Limb (tissue), 2 donors: ENCODE results near the gene SORL1-AS1.
"Not testable (repeated sequence)": the region's sequence is repeated elsewhere in the genome, so short reads cannot be mapped to it uniquely, and the experiment has no call there.

Experiments
- DNase-seq, 2 donors: peaks; one replicate each; pipeline ENCODE4 v3.0.0-alpha.2; 2016; ENCODE audit errors: extremely low spot score in 2 of 2

The SORL1-AS1 gene

DNA sequence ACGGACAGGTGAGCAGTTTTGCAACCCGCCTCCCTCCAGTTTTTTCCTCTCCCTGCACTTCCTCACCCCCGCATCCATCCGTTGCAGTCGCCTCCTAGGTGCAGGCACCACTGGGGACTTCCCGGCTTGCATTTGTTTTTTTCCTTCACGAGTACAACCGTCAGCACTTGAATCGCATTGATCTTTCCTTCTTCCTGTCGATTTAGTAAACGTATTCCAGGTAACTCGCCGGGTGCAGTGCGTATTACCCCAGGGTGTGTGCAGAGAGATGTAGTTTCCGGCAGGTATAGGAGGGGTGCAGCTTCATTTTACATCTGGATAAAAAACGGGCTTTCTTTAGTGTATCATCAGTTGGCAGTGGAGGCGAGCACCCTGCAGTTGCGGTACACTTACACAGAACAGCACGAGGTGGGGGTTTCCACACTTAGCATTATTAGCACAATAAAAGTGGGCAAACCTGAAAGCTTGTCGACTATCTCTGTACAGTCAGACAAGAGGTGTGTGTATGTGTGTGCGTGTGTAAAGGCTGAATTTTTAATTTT is at the start of gene SORL1-AS1:
SORL1-AS1 (minus strand) TSS at position 359 of the 542 bp plus-strand sequence.
- no peak for DNase-seq

DNA sequence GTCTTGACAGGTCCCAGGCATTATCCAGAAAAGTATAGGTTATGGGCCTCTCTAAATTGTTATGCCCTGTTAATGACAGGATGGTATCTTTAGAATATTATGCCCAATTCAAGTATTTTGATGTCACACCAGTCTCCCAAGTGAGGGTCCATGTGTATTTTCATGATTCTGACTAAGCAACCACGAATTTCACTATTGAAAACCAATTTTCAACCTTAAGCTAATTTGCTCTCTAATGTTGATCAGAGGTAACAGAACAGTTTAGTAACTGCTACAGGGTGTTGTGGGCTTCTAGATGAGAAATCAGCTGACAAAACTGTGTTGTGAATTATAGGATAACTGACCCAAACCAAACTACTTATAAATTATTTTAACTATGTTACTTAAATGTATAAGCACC is 48.0 kb upstream of the SORL1-AS1 start:
- DNase-seq: no peak

DNA sequence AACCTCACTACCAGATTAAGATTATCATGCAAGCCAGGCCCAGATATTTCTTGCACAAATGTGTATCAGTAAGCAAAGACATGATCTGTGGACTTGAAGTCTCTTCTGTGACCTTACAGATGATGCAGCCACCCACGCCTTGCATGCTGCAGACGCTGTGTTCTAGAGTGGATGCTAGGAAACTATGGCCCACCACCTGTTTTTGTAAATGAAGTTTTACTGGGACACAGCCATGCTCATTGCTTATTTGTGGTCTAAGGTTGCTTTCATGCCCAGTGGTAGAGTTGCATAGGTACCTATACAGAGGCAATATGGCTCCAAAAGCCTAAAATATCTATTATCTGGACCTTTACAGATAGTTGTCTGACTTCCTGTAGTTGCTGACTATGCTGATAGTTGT is 47.5 kb upstream of the SORL1-AS1 start:
- no peak for DNase-seq

DNA sequence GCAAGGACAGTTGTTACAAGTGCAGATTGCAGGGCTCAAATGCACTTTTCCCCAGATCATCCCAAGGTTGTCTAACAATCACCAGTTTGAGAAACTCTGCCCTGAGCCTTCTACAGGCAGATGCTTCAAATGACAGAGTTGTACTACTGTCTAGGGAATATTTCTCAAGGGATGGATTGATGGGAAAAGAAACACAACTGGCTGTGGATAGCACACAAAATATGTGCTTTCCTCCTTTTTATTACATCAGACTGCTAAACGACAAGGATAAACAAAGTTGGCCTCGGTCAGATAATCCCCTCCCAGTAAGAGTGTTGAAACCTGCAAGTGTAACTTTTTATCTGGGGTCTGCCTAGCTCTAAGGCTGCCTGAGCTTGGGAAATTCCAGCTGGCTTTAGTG is 46.6 kb upstream of the SORL1-AS1 start:
- no peak for DNase-seq

DNA sequence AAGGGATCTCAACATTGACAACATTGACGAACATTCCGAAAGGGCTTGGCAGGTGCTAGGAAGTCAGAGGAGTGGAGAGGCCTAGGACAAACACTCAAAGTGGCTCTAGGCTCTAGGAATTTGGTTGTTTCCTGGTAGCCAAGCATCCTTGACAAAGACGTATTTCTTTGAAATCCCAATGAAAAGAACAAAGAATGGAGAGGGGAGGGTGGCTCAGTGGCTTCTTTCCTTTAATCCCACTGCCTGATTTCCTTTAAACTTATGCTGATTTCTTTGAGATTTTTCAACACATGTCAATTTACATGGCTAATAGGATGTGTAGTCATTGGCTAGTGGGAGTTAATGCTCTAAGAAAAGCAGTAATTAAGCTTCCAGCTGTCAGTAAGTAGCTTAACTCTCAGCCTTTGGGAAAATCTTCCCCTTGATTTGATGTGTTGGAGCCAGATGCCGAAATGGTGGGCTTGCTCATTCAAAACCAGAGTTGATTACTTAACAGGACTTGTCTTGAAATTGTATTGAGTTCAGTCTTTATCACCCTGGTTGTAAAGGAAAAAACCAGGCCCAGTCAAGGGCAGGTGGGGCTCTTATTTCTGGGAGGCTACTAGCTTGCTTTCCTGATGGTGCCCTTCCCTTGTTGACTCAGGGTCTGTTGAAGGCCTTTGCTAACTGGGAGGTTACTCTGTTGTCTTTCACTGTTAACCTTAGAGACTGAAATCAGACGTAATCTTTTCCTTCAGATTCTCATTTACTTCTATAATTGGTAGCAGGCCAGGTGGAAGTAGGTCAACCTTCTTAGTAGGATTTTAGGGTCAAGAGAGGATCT is 44.6 kb upstream of the SORL1-AS1 start:
- no peak for DNase-seq

DNA sequence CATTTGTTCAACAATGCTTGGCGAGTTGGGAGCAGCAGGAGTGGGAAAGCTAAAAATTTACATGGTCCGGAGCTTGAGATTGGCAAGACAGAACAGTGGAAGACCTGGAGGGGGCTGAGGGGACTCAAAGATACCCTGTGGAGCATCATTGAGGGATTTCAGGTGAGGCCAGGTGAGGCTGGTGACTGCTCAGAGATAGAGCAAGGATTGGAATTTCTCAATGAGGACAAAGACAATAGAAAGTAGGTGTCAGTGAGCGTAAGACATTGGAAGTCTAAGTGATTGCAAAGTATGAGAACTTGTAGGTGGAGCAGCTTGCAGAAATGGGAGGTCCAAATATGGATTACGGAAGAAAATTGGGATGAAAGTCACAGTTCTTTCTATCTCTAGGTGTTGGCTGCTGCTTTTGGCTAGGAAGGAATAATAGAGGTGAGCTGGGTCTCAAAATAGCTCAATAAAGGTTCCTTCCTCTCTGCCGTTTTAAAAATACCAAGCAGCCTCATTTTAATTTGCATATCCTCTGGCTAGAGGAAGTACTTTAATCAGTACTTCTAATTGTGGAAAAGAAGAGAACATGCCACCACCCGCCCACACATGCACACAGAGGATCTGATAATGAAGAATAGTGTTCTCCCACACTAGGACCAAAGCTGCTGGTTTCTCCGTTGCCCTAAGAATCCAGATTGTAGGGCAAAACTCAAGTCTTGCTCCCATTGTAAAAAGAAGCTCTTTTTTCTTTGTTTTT is 41.8 kb upstream of the SORL1-AS1 start:
- DNase-seq: no peak

DNA sequence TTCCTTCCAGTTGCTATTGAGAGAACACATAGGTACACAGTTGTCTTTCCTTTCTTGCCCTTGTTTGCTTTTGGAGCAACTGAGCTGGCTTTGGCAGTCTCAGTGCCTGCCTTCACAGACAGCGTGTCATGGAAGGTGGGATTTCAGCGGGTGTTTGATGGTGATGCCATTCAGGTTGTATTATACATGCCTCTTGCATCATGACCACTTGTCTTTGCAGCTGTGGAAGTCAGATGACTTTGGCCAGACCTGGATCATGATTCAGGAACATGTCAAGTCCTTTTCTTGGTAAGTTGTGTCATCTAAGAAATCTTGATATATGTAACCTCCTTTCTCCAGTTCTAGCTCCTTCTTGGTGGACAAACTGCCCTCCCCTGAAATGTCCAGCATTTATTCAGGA is 37.1 kb upstream of the SORL1-AS1 start:
- DNase-seq: no peak

DNA sequence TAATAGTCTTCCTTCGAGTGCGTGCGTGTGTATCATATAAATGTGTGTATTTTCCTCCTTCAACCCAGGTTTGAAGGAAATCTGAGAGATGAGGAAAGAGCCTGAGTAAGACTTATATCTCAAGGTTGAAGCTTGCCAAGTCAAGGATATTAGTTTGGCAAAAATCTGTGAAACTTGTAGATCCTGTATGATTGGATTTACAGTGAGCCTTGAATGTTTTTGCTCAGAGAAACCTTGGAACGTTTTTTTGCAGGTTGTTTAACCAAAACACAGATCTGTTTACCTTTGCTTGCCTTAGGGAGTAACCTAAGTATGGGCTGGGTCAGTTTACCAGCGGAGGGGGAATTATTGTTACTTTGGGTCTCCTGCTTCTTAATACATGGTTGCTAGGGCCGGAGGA is 35.9 kb upstream of the SORL1-AS1 start:
- DNase-seq: no peak

DNA sequence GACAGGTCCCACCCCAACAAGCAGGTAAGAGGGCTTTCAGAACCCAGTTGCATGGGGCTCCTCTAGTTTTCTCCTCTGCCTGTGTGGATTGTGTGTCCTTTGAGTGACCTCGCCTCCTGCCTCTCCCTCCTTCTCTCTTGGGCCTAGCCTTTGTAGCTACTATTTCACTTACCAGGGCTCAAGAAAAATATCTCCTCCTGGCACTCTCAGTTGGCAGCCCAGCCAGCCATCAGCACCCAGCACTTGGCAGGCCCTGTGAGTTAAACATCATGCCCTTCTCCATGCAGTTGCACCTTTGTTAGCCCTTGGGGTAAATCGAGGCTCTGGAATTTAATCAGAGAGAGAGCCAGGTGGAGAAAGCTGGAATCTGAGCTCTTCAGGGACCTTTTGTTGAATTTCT is 35.4 kb upstream of the SORL1-AS1 start:
- no peak for DNase-seq

DNA sequence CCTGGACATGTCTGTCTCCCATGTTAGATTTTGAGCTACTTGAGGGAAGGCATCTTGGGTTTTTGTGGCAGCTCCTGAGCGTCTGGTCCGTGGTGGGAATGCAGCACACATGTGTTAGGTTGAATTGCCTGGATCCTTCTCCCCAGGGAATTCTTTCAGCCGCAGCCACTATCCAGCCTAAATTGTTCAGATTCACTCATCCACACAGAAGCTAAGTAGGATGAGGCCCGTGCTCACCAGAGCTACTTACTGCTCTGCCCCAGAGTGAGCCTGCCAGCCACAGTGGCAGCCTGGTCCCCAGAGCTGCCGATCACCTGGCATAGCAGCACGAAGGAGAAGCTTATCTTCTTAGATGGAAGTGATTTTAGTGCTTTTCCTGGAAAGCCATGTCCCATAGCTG is 34.4 kb upstream of the SORL1-AS1 start:
- no peak for DNase-seq

DNA sequence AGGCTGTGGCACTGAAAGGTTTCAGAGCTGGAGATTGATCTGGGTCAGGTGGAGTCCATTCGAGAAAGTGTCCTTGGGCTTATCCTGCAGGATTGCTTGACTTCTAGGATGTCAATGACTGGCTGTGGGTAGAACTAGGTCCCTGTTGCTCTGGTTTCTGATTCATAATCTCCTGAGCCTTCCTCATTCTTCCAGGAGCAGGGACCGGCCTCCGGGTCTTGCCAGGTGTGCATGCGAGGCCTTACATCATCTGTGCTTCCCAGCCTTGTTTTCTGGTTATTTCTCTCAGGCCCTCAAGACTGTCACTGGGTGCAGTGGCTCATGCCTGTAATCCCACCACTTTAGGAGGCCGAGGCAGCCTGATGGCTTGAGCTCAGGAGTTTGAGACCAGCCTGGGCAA is 33.3 kb upstream of the SORL1-AS1 start:
- DNase-seq: no peak

DNA sequence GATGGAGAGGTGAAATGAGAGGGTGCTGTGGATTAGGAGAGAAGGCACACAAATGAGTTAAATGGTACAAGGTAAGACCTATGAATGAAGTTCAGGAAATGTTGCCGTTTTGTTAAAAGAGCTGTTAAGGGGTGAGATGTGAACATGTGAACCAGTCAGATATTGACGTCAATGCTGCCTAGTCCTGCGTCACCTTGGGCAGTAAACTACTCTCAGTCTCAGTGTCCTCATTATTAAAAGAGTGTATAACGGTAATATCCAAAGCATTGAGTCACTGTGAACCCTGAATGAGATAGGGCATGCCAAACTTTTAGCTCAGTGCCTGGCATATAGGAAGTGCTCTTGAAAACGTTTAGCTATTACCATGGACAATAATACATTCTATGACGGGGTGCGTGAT is 32.4 kb upstream of the SORL1-AS1 start:
- DNase-seq: no peak

DNA sequence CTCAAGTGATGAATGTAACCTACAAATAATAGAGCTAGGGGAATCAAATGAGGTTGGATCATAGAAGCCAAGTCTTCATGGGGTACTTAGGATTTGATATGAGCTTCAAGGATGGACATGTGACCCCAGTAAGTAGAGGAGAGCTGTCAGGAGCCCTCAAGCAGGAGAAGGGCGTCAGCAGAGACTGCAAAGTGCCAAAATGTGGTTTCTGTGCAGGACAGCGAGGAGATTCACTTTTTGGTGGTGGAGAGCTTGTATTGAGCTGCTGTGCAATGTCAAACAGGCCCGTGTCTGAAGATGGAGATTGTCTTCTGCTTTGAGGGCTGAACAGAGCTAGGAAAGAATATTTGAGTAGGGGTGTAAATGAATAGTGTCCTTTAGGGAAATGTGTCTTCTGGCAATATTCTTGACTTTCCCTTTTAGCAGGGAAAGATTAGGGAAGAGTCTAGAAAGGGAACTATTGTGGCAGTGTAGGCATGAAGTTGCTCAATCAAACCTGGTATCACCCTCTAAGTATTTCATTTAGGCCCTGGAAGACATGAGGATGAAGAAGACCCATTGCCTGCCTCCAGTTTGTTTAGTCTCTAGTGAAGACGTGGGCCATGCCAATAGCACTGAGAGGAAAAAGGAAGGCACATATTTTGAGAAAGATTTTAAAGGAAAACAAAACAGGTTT is 31.2 kb upstream of the SORL1-AS1 start:
- DNase-seq: no peak

DNA sequence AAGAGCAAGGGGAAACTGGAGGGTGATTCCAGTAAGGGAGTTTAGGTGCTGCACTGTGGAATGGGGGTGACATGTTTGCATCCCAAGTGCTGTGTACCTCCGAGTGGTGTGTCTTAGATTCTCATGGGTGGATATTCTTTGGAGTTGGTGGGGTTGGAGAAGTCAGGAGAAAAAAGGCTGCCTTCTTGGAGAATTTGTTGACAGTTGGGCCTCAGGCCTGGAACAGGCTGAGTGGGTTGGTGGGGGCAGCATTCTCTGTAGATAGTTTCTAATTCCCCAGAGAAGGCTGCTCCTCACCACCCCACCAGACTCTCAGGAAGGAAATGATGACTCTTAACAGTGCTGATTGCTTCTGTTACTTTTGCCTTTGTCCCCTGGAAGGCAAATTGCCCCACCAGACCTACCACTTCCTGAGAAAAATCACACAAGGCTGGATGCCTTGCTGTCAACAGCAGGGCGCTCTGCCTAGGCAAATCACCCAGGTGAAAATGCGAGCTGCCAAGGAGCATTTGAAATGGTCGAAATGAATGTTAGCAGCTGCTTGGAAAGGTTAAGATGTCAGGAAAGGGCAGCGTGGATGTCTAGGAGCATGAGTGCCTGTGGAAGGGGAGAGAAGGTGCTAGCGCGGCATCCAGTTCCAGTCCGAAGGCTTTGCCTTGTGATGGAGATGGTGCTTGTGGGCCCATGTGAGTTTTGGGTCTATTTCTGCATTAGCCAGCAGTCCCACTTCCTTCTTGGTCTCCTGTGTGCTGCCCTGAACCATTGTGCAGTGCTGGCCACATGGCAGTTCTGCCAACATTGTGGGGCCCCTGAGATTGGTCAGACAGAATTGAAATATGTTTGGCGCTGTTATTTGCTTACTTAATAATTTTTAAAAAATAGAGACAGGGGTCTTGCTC is 29.7 kb upstream of the SORL1-AS1 start:
- no peak for DNase-seq

DNA sequence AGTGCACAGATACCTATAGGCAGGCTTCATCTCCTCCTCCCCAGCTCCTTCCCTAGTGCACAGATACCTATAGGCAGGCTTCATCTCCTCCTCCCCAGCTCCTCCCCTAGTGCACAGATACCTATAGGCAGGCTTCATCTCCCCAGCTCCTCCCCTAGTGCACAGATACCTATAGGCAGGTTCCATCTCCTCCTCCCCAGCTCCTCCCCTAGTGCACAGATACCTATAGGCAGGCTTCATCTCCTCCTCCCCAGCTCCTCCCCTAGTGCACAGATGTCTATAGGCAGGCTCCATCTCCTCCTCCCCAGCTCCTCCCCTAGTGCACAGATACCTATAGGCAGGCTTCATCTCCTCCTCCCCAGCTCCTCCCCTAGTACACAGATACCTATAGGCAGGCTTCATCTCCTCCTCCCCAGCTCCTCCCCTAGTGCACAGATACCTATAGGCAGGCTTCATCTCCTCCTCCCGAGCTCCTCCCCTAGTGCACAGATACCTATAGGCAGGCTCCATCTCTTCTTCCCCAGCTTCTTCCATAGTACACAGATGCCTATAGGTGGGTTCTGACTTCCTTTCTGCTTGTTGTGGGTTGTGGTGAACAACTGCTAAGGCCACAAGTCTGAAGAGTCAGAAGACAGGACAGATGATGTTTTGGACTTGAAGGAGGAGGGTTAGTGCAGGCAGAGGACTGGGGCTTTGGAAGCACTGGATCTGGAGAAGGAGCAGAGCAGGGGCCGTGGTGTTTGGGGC is 28.9 kb upstream of the SORL1-AS1 start:
- DNase-seq: not testable (repeated sequence)

DNA sequence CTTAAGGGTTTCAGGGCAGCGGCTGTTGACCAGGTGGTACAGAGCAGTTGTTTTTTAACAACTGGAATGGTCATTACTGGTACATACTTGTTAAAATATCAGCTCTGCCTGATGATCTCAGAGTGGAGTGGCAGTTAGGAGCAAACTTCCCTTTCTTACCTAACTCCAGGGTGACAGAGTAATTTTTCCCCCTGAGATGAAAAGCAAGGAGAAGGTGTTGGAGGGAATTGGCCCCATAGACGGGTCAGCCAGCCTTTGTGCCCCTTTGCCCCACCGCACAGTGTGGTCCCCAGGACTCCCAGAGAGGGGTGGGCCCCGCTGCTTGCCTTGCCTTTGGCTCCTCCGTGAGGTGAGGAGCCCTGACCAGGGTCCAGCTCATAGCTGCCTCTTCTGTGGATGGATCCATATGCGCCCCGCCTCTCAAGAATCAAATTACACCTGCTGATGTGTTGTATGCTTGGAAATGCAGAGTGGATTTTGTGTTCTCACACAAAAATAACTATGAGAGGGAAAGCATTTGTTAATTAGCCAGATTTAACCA is 27.0 kb upstream of the SORL1-AS1 start:
- no peak for DNase-seq

DNA sequence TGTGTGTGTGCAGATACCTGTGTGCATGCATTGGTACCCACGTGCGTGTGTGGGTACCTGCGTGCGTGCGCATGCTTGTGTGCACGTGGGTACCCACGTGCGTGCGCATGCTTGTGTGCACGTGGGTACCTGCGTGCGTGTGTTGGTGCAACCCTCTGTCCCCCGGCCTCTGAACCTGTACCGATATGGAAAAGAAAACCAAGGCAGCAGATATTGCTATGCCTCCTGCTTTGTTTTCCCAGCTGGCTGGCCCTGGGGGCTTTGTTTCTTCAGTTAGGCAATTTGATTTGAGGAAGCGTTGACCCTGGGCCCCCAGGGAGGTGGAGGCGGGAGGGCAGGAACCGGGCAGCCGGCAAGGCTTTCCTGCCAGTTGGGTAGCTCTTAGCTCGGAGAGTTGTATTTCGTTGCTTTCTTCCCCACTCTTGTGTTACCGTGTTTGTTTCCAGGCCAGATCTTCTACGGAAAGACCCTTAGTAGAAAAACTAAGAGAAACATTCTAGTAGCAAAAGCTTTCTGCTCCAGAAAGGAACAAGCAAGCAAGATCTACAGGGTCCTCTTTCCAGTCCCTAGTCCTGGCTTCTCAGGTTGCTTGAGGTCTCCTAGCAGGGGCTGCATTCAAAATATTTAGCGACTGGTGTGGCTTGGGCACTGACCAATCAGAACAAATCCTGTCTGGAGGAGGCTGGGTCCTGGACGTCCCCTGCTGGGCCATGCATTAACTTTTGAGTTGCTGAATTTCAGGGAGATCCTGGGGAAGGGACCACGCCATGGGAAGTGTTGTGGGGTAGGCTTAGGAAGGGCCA is 26.3 kb upstream of the SORL1-AS1 start:
- DNase-seq: no peak

DNA sequence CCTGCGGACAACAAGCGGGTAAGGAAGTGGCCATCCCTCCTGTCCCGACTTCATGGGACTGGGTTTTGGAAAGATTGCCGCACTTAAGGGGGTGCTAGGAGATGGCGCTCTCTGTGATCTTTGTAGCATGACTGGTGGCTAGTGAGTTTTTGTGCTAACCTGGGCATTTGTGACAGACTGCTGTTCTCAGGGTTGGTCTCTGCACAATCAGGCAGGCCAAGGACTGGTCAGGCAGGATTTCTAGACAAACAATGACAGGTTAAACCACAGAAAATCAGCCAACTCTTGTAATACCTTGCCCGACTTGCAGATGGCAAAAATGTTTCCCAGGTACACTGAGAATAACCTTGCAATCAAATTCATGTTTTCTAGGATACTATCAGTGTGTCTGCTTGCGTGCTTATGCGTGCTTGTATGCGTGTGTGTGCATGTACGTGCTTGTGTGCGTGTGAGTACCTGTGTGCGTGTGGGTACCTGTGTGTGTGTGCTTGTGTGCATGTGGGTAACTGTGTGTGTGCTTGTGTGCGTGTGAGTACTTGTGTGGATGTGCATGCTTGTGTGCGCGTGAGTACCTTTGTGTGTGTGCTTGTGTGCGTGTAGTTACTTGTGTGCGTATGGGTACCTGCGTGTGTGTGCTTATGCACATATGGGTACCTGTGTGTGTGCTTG is 25.6 kb upstream of the SORL1-AS1 start:
- no peak for DNase-seq
